ENCODE data around the gene PPP1R26. TPM values are rescaled to one million over a fixed set of nuclear protein-coding genes. Genes with fewer than 3 reads are reported as not detected.

Gene PPP1R26
- total and polyA plus RNA-seq, 9 of the 15 experiments (the other 6 are each of a cell fraction or from before 2014, with no cell fraction given): 0.77 to 26.8 (median 9.3) TPM

GRCh38 chr9:135454737-135455136 is 24.8 kb upstream of the PPP1R26 start (continued):
- TF ChIP-seq ZNF699 (CRISPR knock-in tag; IDR thresholded peaks at IDR 0.05; ENCODE audit: insufficient replicate concordance) (no peak), STAT5A (IDR thresholded peaks at IDR 0.05; ENCODE audit: borderline replicate concordance, low read length) (no peak), SMAD1 (IDR thresholded peaks at IDR 0.05; ENCODE audit: low read depth, low read length, partially characterized antibody) (no peak), ZHX1 (conservative IDR thresholded peaks at IDR 0.05; ENCODE audit: low read length) (no peak), RBM25 (IDR thresholded peaks at IDR 0.05; ENCODE audit: low read depth, low read length, severe bottlenecking) (peak; percentile 30), BACH1 (tag; IDR thresholded peaks at IDR 0.05) (no peak), PTBP1 (IDR thresholded peaks at IDR 0.05; ENCODE audit: low read depth, low read length) (no peak), BCOR (IDR thresholded peaks at IDR 0.05) (peak; percentile 46; the same call in 1 of the 2 replicates), PCBP1 (IDR thresholded peaks at IDR 0.05; ENCODE audit: low read depth, low read length, poor library complexity, severe bottlenecking) (no peak), ILF3 (IDR thresholded peaks at IDR 0.05; ENCODE audit: borderline replicate concordance) (no peak)

Measured in K562 (cell line).